ENCODE results near the gene FOXI1. TPM values are rescaled to one million over a fixed set of nuclear protein-coding genes. Genes with fewer than 3 reads are reported as not detected.

The FOXI1 gene
- total RNA-seq, 1 donor from 2014 or later = not detected

GRCh38 chr5:170067574-170068170, 38.0 kb upstream of the FOXI1 start:
- no peak for FAIRE-seq

GRCh38 chr5:170069512-170069911, 36.2 kb upstream of the FOXI1 start:
- H3K4me3 ChIP-seq (ENCODE audit: low read depth, low read length) = no peak overlapping the region
- no peaks in the 10 kb centered on the region for H3K36me3 ChIP-seq (ENCODE audit: control insufficient read depth, insufficient read depth, low read length)
- H3K27me3 ChIP-seq (ENCODE audit: control insufficient read depth, insufficient read depth, low read length) = peaks cover 2% of the 10 kb centered on the region
- DNase-seq (ENCODE audit: low read depth) (no peak), FAIRE-seq (no peak)
- TF ChIP-seq CTCF (IDR thresholded peaks at IDR 0.05; ENCODE audit: insufficient read depth, low read length, severe bottlenecking) = no peak

More at GRCh38 chr5:170067574-170068170, 38.0 kb upstream of the FOXI1 start:
- H3K4me3 ChIP-seq (ENCODE audit: low read depth, low read length) = no peak overlapping the region
- no peak for TF ChIP-seq CTCF (IDR thresholded peaks at IDR 0.05; ENCODE audit: insufficient read depth, low read length, severe bottlenecking)
- no peaks in the 10 kb centered on the region for H3K27me3 ChIP-seq (ENCODE audit: control insufficient read depth, insufficient read depth, low read length)
- no peaks in the 10 kb centered on the region for H3K36me3 ChIP-seq (ENCODE audit: control insufficient read depth, insufficient read depth, low read length)
- DNase-seq (ENCODE audit: low read depth) = no peak

- no peaks in the 10 kb centered on the region for H3K36me3 ChIP-seq (ENCODE audit: control insufficient read depth, insufficient read depth, low read length)
- H3K27me3 ChIP-seq (ENCODE audit: control insufficient read depth, insufficient read depth, low read length) = peaks cover 2% of the 10 kb centered on the region
- peak; percentile 81 for TF ChIP-seq CTCF (IDR thresholded peaks at IDR 0.05; ENCODE audit: insufficient read depth, low read length, severe bottlenecking)
- H3K4me3 ChIP-seq (ENCODE audit: low read depth, low read length) = no peak overlapping the region
- peak; percentile 4 for DNase-seq (ENCODE audit: low read depth)
- no peak for FAIRE-seq
These were observed 34.9 kb upstream of the FOXI1 start for GRCh38 chr5:170070556-170071412.

- Histone ChIP-seq H3K36me3 (ENCODE audit: control insufficient read depth, insufficient read depth, low read length) (no peaks in the 10 kb centered on the region), H3K27me3 (ENCODE audit: control insufficient read depth, insufficient read depth, low read length) (peaks cover 2% of the 10 kb centered on the region), H3K4me3 (ENCODE audit: low read depth, low read length) (no peak overlapping the region)
- no peak for TF ChIP-seq CTCF (IDR thresholded peaks at IDR 0.05; ENCODE audit: insufficient read depth, low read length, severe bottlenecking)
- DNase-seq (ENCODE audit: low read depth) = no peak
- no peak for FAIRE-seq
These were observed 33.9 kb upstream of the FOXI1 start for GRCh38 chr5:170071748-170072147.

- TF ChIP-seq CTCF (IDR thresholded peaks at IDR 0.05; ENCODE audit: insufficient read depth, low read length, severe bottlenecking) = no peak
- H3K36me3 ChIP-seq (ENCODE audit: control insufficient read depth, insufficient read depth, low read length) = no peaks in the 10 kb centered on the region
- no peak overlapping the region for H3K4me3 ChIP-seq (ENCODE audit: low read depth, low read length)
- no peak for DNase-seq (ENCODE audit: low read depth)
- FAIRE-seq = no peak
- H3K27me3 ChIP-seq (ENCODE audit: control insufficient read depth, insufficient read depth, low read length) = peaks cover 2% of the 10 kb centered on the region
These were observed 30.0 kb upstream of the FOXI1 start for GRCh38 chr5:170075696-170076095.
